IMR-90 (cell line): ENCODE data around the gene CTNNA2.

Source experiments
- CEBPB ChIP-seq: IDR thresholded peaks from 2 replicates; pipeline ENCODE4 v1.6.1; 2012; ENCODE audit warnings: low read depth, low read length, improper control_type of control experiment
- CTCF ChIP-seq: conservative IDR thresholded peaks from 2 replicates; pipeline ENCODE4 v1.5.1; 2012; ENCODE audit warnings: mild to moderate bottlenecking, low read depth, low read length, improper control_type of control experiment
- NFE2L2 ChIP-seq: fragments of 150-350 bp; IDR thresholded peaks from 2 replicates; pipeline ENCODE4 v1.6.1; 2016; ENCODE audit warnings: low read depth, mild to moderate bottlenecking, low read length
- POLR2A ChIP-seq: IDR thresholded peaks from 2 replicates; pipeline ENCODE4 v1.6.1; 2012; ENCODE audit warnings: mild to moderate bottlenecking, low read depth, low read length
- RFX5 ChIP-seq: IDR thresholded peaks from 2 replicates; pipeline ENCODE4 v1.8.0; 2012; ENCODE audit warnings: low read depth, mild to moderate bottlenecking, low read length, moderate library complexity

- TF ChIP-seq NFE2L2 (no peak), CTCF (no peak), CEBPB (no peak), RFX5 (no peak), POLR2A (no peak)
These were observed 1138.6 kb downstream of the CTNNA2 start for GRCh38 chr2:80651435-80651834.
